Lower leg skin (tissue), 4 donors: ENCODE data around the gene AIMP1. TPM values are rescaled to one million over a fixed set of nuclear protein-coding genes. Genes with fewer than 3 reads are reported as not detected.

ENCODE experiments used
- DNase-seq, 2 donors: peaks; one replicate each; pipeline ENCODE4 v3.0.0-alpha.2; 2019; ENCODE audit warnings: low spot score in 2 of 2
- H3K4me3 ChIP-seq: fragments of 200-600 bp; sonication (generic); 2 replicates; pipeline ENCODE4 v1.5.1; 2017; ENCODE audit warnings: mild to moderate bottlenecking, low read depth; ENCODE audit not compliant: poor library complexity, severe bottlenecking
- CTCF ChIP-seq, 3 donors: fragments of 450-650 bp; IDR thresholded peaks; one replicate each; pipeline ENCODE4 v1.5.1; 2016; ENCODE audit warnings: antibody characterized with exemption in 3 of 3, mild to moderate bottlenecking in 3 of 3, moderate library complexity in 2 of 3
- POLR2A ChIP-seq, 2 donors: fragments of 450-650 bp; IDR thresholded peaks; one replicate each; pipeline ENCODE4 v1.6.1; 2016 to 2017; ENCODE audit warnings: antibody characterized with exemption in 2 of 2, mild to moderate bottlenecking in 1 of 2, moderate library complexity in 1 of 2
- whole genome bisulfite sequencing, 2 donors: methylation state at CpG; one replicate each; pipeline ENCODE4 v1.1.5; 2018; 5-methylcytosine and 5-hydroxymethylcytosine counted together
- intact Hi-C: fragments of 100-400 bp; cut with DNase I; formaldehyde crosslinking; loops from one replicate; pipeline ENCODE4 v1.15.0; 2023; ENCODE audit warnings: low total_unique reads
- total RNA-seq, 4 donors: library from RNA; depleted of rRNA; stranded (reverse); fragments of >200 nt; gene quantifications; one replicate each; pipeline ENCODE4 v1.1.0, GENCODE V29; 2016

Gene AIMP1
- total RNA-seq, 4 donors from 2014 or later = 14.9 to 25.0 (median 18.6) TPM

GRCh38 chr4:106312997-106313522 lies 3.3 kb upstream of the AIMP1 start:
- 83 to 86% methylated on average over 3 of the region's 3 CpGs for WGBS, 2 donors
- intact Hi-C loops = no loop called here
- no peak overlapping the region for H3K4me3 ChIP-seq
- TF ChIP-seq CTCF (IDR thresholded peaks at IDR 0.05) (no peak), POLR2A (IDR thresholded peaks at IDR 0.05) (no peak)
- no peak for DNase-seq

GRCh38 chr4:106314960-106315359 lies 1.4 kb upstream of the AIMP1 start:
- intact Hi-C loops = no loop called here
- DNase-seq = no peak
- TF ChIP-seq POLR2A (IDR thresholded peaks at IDR 0.05) = no peak
- H3K4me3 ChIP-seq = no peak overlapping the region
- WGBS, 2 donors = 30 to 34% methylated on average over 6 of the region's 6 CpGs

GRCh38 chr4:106315476-106315967 lies 828 bp upstream of the AIMP1 start:
- intact Hi-C loops = no loop called here
- peak in 1 of 2 donors; percentile 35 for DNase-seq
- H3K4me3 ChIP-seq = peak overlapping the region; percentile 73
- WGBS, 2 donors = 0 to 2% methylated on average over 12 to 13 of the region's 13 CpGs
- TF ChIP-seq CTCF (IDR thresholded peaks at IDR 0.05) (no peak), POLR2A (IDR thresholded peaks at IDR 0.05) (no peak)

GRCh38 chr4:106316773-106317409 lies 541 bp downstream of the AIMP1 start:
- intact Hi-C loops = no loop called here
- WGBS, 2 donors = 3 to 4% methylated on average over 13 of the region's 13 CpGs
- TF ChIP-seq CTCF (IDR thresholded peaks at IDR 0.05) (no peak), POLR2A (IDR thresholded peaks at IDR 0.05) (no peak)
- peak overlapping the region; percentile 73 for H3K4me3 ChIP-seq
- no peak for DNase-seq

- DNase-seq = no peak
- intact Hi-C loops = no loop called here
- H3K4me3 ChIP-seq = no peak overlapping the region
- TF ChIP-seq POLR2A (IDR thresholded peaks at IDR 0.05) = no peak
- TF ChIP-seq CTCF (IDR thresholded peaks at IDR 0.05) = no peak
- 81 to 83% methylated on average over 1 of the region's 1 CpG for WGBS, 2 donors
Measured at GRCh38 chr4:106317815-106318214, 1.5 kb downstream of the AIMP1 start.

- no peak for DNase-seq
- intact Hi-C loops = no loop called here
- no peak overlapping the region for H3K4me3 ChIP-seq
- TF ChIP-seq CTCF (IDR thresholded peaks at IDR 0.05) = no peak
- no peak for TF ChIP-seq POLR2A (IDR thresholded peaks at IDR 0.05)
Measured at GRCh38 chr4:106318511-106318910, 2.2 kb downstream of the AIMP1 start.
